Measurements from ENCODE around the gene NKAIN1. TPM values are rescaled to one million over a fixed set of nuclear protein-coding genes. Genes with fewer than 3 reads are reported as not detected.
A peak's percentile ranks its signal among the peaks of the same experiment; 100 is the strongest.
"Not testable (repeated sequence)": the region's sequence is repeated elsewhere in the genome, so short reads cannot be mapped to it uniquely, and the experiment has no call there.

Gene NKAIN1
- polyA plus RNA-seq, 1 experiment: 0.05 TPM

GRCh38 chr1:31183126-31183525 lies 56.6 kb downstream of the NKAIN1 start:
- TF ChIP-seq, protein P1, sequence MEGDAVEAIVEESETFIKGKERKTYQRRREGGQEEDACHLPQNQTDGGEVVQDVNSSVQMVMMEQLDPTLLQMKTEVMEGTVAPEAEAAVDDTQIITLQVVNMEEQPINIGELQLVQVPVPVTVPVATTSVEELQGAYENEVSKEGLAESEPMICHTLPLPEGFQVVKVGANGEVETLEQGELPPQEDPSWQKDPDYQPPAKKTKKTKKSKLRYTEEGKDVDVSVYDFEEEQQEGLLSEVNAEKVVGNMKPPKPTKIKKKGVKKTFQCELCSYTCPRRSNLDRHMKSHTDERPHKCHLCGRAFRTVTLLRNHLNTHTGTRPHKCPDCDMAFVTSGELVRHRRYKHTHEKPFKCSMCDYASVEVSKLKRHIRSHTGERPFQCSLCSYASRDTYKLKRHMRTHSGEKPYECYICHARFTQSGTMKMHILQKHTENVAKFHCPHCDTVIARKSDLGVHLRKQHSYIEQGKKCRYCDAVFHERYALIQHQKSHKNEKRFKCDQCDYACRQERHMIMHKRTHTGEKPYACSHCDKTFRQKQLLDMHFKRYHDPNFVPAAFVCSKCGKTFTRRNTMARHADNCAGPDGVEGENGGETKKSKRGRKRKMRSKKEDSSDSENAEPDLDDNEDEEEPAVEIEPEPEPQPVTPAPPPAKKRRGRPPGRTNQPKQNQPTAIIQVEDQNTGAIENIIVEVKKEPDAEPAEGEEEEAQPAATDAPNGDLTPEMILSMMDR (IDR thresholded peaks at IDR 0.05; ENCODE audit: low read depth, low read length): no peak
- no peak overlapping the region for H3K4me3 ChIP-seq (ENCODE audit: low read depth, low read length)
- CTCF ChIA-PET: interaction anchor here (0.6 to 5.8 kb wide), 24 partner anchors 8 to 402 kb away, joined by 3 to 50 read pairs (median 5); partner anchors contain the start of genes SNRNP40 and ZCCHC17
- POLR2A ChIA-PET: no interaction called here
- H3K9me3 ChIP-seq (ENCODE audit: control insufficient read depth, insufficient read depth, low read length): no peaks in the 10 kb centered on the region; the same call in 1 of the 2 replicates
- H3K27me3 ChIP-seq (ENCODE audit: control insufficient read depth, insufficient read depth, low read length): peaks cover 20% of the 10 kb centered on the region
- no peak for DNase-seq (ENCODE audit: low read depth, low spot score)
- H3K27ac ChIP-seq (ENCODE audit: low read depth, low read length): no peak overlapping the region

- Histone ChIP-seq H3K27ac (ENCODE audit: low read depth, low read length) (no peak overlapping the region), H3K4me3 (ENCODE audit: low read depth, low read length) (0 out of 2 replicates have a peak overlapping the region, but pooled peaks have one; percentile 10), H3K27me3 (ENCODE audit: control insufficient read depth, insufficient read depth, low read length) (peaks cover 15% of the 10 kb centered on the region), H3K9me3 (ENCODE audit: control insufficient read depth, insufficient read depth, low read length) (no peaks in the 10 kb centered on the region; the same call in 1 of the 2 replicates)
- TF ChIP-seq, protein P1 (IDR thresholded peaks at IDR 0.05; ENCODE audit: low read depth, low read length): peak; percentile 67
- DNase-seq (ENCODE audit: low read depth, low spot score): peak; percentile 89
- CTCF ChIA-PET: interaction anchor here (0.9 to 5.8 kb wide), 12 partner anchors 9 to 463 kb away, joined by 3 to 50 read pairs (median 6); partner anchors contain the start of gene PEF1
- POLR2A ChIA-PET: interaction anchor here (0.9 kb wide), 1 partner anchor 18 kb away, joined by 4 read pairs; no protein-coding TSS in a partner anchor
Observed at GRCh38 chr1:31182352-31182751, 57.3 kb downstream of the NKAIN1 start.

- H3K27me3 ChIP-seq (ENCODE audit: control insufficient read depth, insufficient read depth, low read length): peaks cover 10% of the 10 kb centered on the region
- TF ChIP-seq, protein P1 (IDR thresholded peaks at IDR 0.05; ENCODE audit: low read depth, low read length): peak; percentile 61
- POLR2A ChIA-PET: interaction anchor here (0.9 kb wide), 1 partner anchor 18 kb away, joined by 4 read pairs; no protein-coding TSS in a partner anchor
- H3K9me3 ChIP-seq (ENCODE audit: control insufficient read depth, insufficient read depth, low read length): no peaks in the 10 kb centered on the region; the same call in 1 of the 2 replicates
- peak overlapping the region; percentile 20; the same call in 1 of the 2 replicates for H3K4me3 ChIP-seq (ENCODE audit: low read depth, low read length)
- no peak overlapping the region for H3K27ac ChIP-seq (ENCODE audit: low read depth, low read length)
- CTCF ChIA-PET: interaction anchor here (0.6 to 5.8 kb wide), 21 partner anchors 8 to 463 kb away, joined by 3 to 50 read pairs (median 4); partner anchors contain the start of gene PEF1
- no peak for DNase-seq (ENCODE audit: low read depth, low spot score)
Observed at GRCh38 chr1:31181515-31182343, 58.0 kb downstream of the NKAIN1 start.

DNA sequence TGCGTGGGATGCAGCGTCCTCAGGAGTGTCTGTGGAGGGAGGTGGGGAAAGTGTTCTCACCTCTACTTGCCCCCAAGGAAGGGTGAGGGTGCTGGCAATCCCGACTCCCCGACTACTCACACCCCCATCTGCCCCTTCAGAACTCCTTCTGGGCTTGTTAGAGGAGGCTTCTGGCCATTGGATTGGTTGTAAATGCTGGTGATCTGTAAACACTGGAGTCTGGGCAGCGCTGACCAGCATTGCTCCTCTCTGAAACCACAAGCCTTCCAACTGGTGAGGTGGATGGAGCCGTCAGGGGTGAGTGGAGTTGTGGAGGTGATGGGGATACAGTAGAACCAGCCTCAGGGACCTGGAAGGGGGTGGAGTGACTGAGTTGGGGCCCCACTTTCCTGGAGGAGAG lies 59.3 kb downstream of the NKAIN1 start:
- H3K4me3 ChIP-seq (ENCODE audit: low read depth, low read length): no peak overlapping the region
- TF ChIP-seq, protein P1 (IDR thresholded peaks at IDR 0.05; ENCODE audit: low read depth, low read length): no peak
- H3K27ac ChIP-seq (ENCODE audit: low read depth, low read length): no peak overlapping the region
- peaks cover 8% of the 10 kb centered on the region for H3K27me3 ChIP-seq (ENCODE audit: control insufficient read depth, insufficient read depth, low read length)
- no peak for DNase-seq (ENCODE audit: low read depth, low spot score)
- H3K9me3 ChIP-seq (ENCODE audit: control insufficient read depth, insufficient read depth, low read length): peaks cover 7% of the 10 kb centered on the region; the same call in 1 of the 2 replicates
- ChIA-PET CTCF (interaction anchor here (0.6 to 5.8 kb wide), 6 partner anchors 8 to 92 kb away, joined by 4 to 50 read pairs (median 7); no protein-coding TSS in a partner anchor), POLR2A (no interaction called here)

DNA sequence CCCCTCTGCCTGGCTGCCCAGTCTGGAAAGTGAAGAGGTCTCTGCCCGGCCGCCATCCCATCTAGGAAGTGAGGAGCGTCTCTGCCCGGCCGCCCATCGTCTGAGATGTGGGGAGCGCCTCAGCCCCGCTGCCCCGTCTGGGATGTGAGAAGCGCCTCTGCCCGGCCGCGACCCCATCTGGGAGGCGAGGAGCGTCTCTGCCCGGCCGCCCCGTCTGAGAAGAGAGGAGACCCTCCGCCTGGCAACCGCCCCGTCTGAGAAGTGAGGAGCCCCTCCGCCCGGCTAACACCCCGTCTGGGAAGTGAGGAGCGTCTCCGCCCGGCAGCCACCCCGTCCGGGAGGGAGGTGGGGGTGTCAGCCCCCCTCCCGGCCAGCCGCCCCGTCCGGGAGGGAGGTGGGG lies 63.4 kb downstream of the NKAIN1 start:
- H3K9me3 ChIP-seq (ENCODE audit: control insufficient read depth, insufficient read depth, low read length); H3K4me3 ChIP-seq (ENCODE audit: low read depth, low read length); H3K27me3 ChIP-seq (ENCODE audit: control insufficient read depth, insufficient read depth, low read length); POLR2A ChIA-PET; DNase-seq (ENCODE audit: low read depth, low spot score); H3K27ac ChIP-seq (ENCODE audit: low read depth, low read length); CTCF ChIA-PET: not testable (repeated sequence)

Data from AG04450 (cell line).